HepG2 (cell line): Measurements from ENCODE around the gene ACKR3. TPM values are rescaled to one million over a fixed set of nuclear protein-coding genes. Genes with fewer than 3 reads are reported as not detected.

Experiments used
- ATAC-seq: fragments of 200-7000 bp; cut with Tn5 transposase; 3 replicates; pipeline ENCODE4 v1.9.1; 2020; ENCODE audit warnings: mild to moderate bottlenecking, moderate library complexity
- BruUV-seq: library from RNA; stranded (reverse); fragments of 400-500 nt; replicated peaks from 2 replicates; lab custom pipeline; 2021; lab: Mats Ljungman, UMichigan
- CTCF ChIA-PET: fragments of 300-600 bp; formaldehyde crosslinking; extraction: SDS; loops from one replicate; lab custom pipeline; 2021; ENCODE audit warnings: low total read pairs, inconsistent platforms, low intra/inter-chr PET ratio; lab: Yijun Ruan, JAX
- POLR2A ChIA-PET: fragments of 350-600 bp; sonication (Branson Sonifier 250); formaldehyde crosslinking; loops from one replicate; lab custom pipeline; 2020; ENCODE audit warnings: antibody characterized with exemption, inconsistent platforms; lab: Yijun Ruan, JAX
- DNase-seq: peaks from one replicate; pipeline ENCODE4 v3.0.0-alpha.2; 2015; ENCODE audit warnings: low spot score
- FAIRE-seq: peaks from 3 replicates; lab custom pipeline; 2011; peaks lifted over from hg19 to GRCh38; lab: Jason Lieb, UNC
- H2AFZ ChIP-seq: one replicate; pipeline ENCODE4 v1.6.1; 2011; ENCODE audit warnings: low read length, inconsistent platforms
- H3K27ac ChIP-seq: fragments of 300-600 bp; 3 replicates; pipeline ENCODE4 v1.8.0; 2011; ENCODE audit warnings: mixed run types, mild to moderate bottlenecking, mixed read lengths, low read length, inconsistent platforms; ENCODE audit not compliant: insufficient read depth; ENCODE audit errors: extremely low read length
- H3K27me3 ChIP-seq, 2 experiments: fragments of 200-600 bp in 1 of 2; 2 replicates in 1 of 2; 3 replicates in 1 of 2; pipeline versions ENCODE4 v1.6.0 to v1.8.0; 2011; ENCODE audit warnings: low read length in 2 of 2, mild to moderate bottlenecking in 2 of 2, moderate library complexity in 2 of 2, inconsistent platforms in 1 of 2; ENCODE audit not compliant: insufficient read depth in 2 of 2, control insufficient read depth in 1 of 2
- H3K36me3 ChIP-seq, 2 experiments: fragments of 200-600 bp in 1 of 2; replicated peaks in 1 of 2; 2 replicates in 1 of 2; 3 replicates in 1 of 2; pipeline versions ENCODE4 v1.5.1 to v1.8.0; 2011; ENCODE audit warnings: low read length in 2 of 2, inconsistent platforms in 1 of 2; ENCODE audit not compliant: insufficient read depth in 2 of 2, control insufficient read depth in 1 of 2
- H3K4me1 ChIP-seq: 2 replicates; pipeline ENCODE4 v1.5.1; 2012; ENCODE audit warnings: low read length, inconsistent platforms; ENCODE audit not compliant: insufficient read depth
- H3K4me2 ChIP-seq: 2 replicates; pipeline ENCODE4 v1.6.0; 2011; ENCODE audit warnings: low read depth, low read length, inconsistent platforms
- H3K4me3 ChIP-seq, 3 experiments: fragments of 200-600 bp in 1 of 3; sonication (generic), shearing (Covaris generic) in 1 of 3; replicated peaks in 1 of 3; 2 replicates each; pipeline ENCODE4 v1.5.1; 2011 to 2016; ENCODE audit warnings: low read length in 3 of 3, inconsistent platforms in 2 of 3, low read depth in 2 of 3, mild to moderate bottlenecking in 2 of 3, control low read depth in 1 of 3, mixed read lengths in 1 of 3; ENCODE audit not compliant: insufficient read depth in 1 of 3
- H3K79me2 ChIP-seq: one replicate; pipeline ENCODE4 v1.6.1; 2011; ENCODE audit warnings: low read length, inconsistent platforms; ENCODE audit not compliant: insufficient read depth
- H3K9ac ChIP-seq: 2 replicates; pipeline ENCODE4 v1.6.0; 2011; ENCODE audit warnings: mild to moderate bottlenecking, low read depth, low read length, inconsistent platforms; ENCODE audit not compliant: insufficient read depth
- H3K9me3 ChIP-seq: 2 replicates; pipeline ENCODE4 v1.5.1; 2012; ENCODE audit warnings: mild to moderate bottlenecking, low read length
- H4K20me1 ChIP-seq: 2 replicates; pipeline ENCODE4 v1.6.0; 2011; ENCODE audit warnings: inconsistent platforms, mild to moderate bottlenecking, low read length, moderate library complexity; ENCODE audit not compliant: insufficient read depth
- GPN1 ChIP-seq: sonication (generic); formaldehyde crosslinking; IDR thresholded peaks from 2 replicates; pipeline ENCODE4 v1.5.1; 2020; ENCODE audit warnings: missing genetic modification reagents, borderline replicate concordance
- GTF2F1 ChIP-seq: fragments of 150-350 bp; IDR thresholded peaks from 2 replicates; pipeline ENCODE4 v1.6.1; 2014; ENCODE audit warnings: low read length
- HIC2 ChIP-seq: sonication (generic); formaldehyde crosslinking; IDR thresholded peaks from 2 replicates; pipeline ENCODE4 v1.9.0; 2022; ENCODE audit warnings: low read depth, missing genetic modification reagents
- LBX2 ChIP-seq: sonication (generic); formaldehyde crosslinking; IDR thresholded peaks from 2 replicates; pipeline ENCODE4 v1.5.0; 2020; ENCODE audit warnings: missing genetic modification reagents, mild to moderate bottlenecking, borderline replicate concordance
- MED1 ChIP-seq: sonication (generic); formaldehyde crosslinking; IDR thresholded peaks from 2 replicates; pipeline ENCODE4 v1.4.0; 2020; ENCODE audit warnings: missing genetic modification reagents
- NFIC ChIP-seq: IDR thresholded peaks from 2 replicates; pipeline ENCODE4 v1.6.1; 2012; ENCODE audit warnings: mild to moderate bottlenecking, low read length, inconsistent platforms
- POLR2A ChIP-seq, 2 experiments: IDR thresholded peaks; 2 replicates each; pipeline ENCODE4 v1.6.1; 2011; ENCODE audit warnings: low read depth in 2 of 2, low read length in 2 of 2, mild to moderate bottlenecking in 1 of 2, moderate library complexity in 1 of 2; ENCODE audit not compliant: insufficient read depth in 1 of 2
- RARA ChIP-seq: IDR thresholded peaks from 2 replicates; pipeline ENCODE4 v1.6.1; 2016; ENCODE audit warnings: missing genetic modification reagents, missing compliant biosample characterization
- RFX3 ChIP-seq: IDR thresholded peaks from 2 replicates; pipeline ENCODE4 v1.6.1; 2016; ENCODE audit warnings: missing biosample characterization, missing genetic modification reagents
- RNF219 ChIP-seq: sonication (generic); formaldehyde crosslinking; IDR thresholded peaks from 2 replicates; pipeline ENCODE4 v1.5.0; 2020; ENCODE audit warnings: mild to moderate bottlenecking, missing genetic modification reagents
- SP2 ChIP-seq: sonication (generic); formaldehyde crosslinking; IDR thresholded peaks from 2 replicates; pipeline ENCODE4 v1.5.1; 2020; ENCODE audit warnings: mild to moderate bottlenecking, missing genetic modification reagents
- SYNCRIP ChIP-seq: fragments of 200-400 bp; formaldehyde crosslinking; IDR thresholded peaks from 2 replicates; pipeline ENCODE4 v1.6.1; 2018; ENCODE audit warnings: mild to moderate bottlenecking, low read depth, low read length; ENCODE audit not compliant: insufficient read depth
- ZFP90 ChIP-seq: sonication (generic); formaldehyde crosslinking; IDR thresholded peaks from 2 replicates; pipeline ENCODE4 v1.8.0; 2022; ENCODE audit warnings: missing genetic modification reagents, mild to moderate bottlenecking, inconsistent platforms, borderline replicate concordance
- ZNF263 ChIP-seq: sonication (generic); formaldehyde crosslinking; IDR thresholded peaks from 2 replicates; pipeline ENCODE4 v1.4.0; 2020; ENCODE audit warnings: missing genetic modification reagents
- ZNF333 ChIP-seq: sonication (generic); formaldehyde crosslinking; IDR thresholded peaks from 2 replicates; pipeline ENCODE4 v1.4.0; 2020; ENCODE audit warnings: mild to moderate bottlenecking, missing genetic modification reagents, borderline replicate concordance
- ZNF354B ChIP-seq: sonication (generic); formaldehyde crosslinking; IDR thresholded peaks from 2 replicates; pipeline ENCODE4 v1.8.0; 2022; ENCODE audit warnings: mild to moderate bottlenecking, missing genetic modification reagents
- ZNF484 ChIP-seq: sonication (generic); formaldehyde crosslinking; IDR thresholded peaks from 2 replicates; pipeline ENCODE4 v1.5.1; 2020; ENCODE audit warnings: mild to moderate bottlenecking, low read depth, missing genetic modification reagents, borderline replicate concordance
- WGBS: methylation state at CpG from one replicate; pipeline ENCODE4 v1.1.6; 2017; ENCODE audit warnings: low lambda C conversion rate; 5-methylcytosine and 5-hydroxymethylcytosine counted together
- in situ Hi-C: cut with HindIII; loops from 2 replicates; pipeline ENCODE4 v1.10.0; 2017; ENCODE audit warnings: low pct_unique_long_range_greater_than_20kb; ENCODE audit not compliant: extremely low pct_ligation_motif_present
- intact Hi-C: fragments of 100-400 bp; cut with micrococcal nuclease; formaldehyde crosslinking; loops from one replicate; pipeline ENCODE4 v1.10.0; 2022; ENCODE audit not compliant: unreplicated experiment
- polyA plus RNA-seq, 8 experiments: library from polyadenylated mRNA; depleted of rRNA in 3 of 8; stranded (reverse) in 7 of 8; unstranded in 1 of 8; fragments of >200 nt; fragmentation: Illumina TruSeq in 4 of 8; extraction: Trizol in 4 of 8; gene quantifications; 2 replicates each; pipeline versions ENCODE4 v1.2.1 to v1.2.3, GENCODE V29; 2011 to 2016; ENCODE audit warnings: low read depth in 4 of 8, missing spikeins in 1 of 8, mixed read lengths in 1 of 8; ENCODE audit not compliant: insufficient read depth in 1 of 8
- total RNA-seq, 5 experiments: library from RNA; depleted of rRNA; stranded (reverse); fragments of >200 nt; fragmentation: Illumina TruSeq; extraction: Trizol; gene quantifications; 2 replicates each; pipeline ENCODE4 v1.2.3, GENCODE V29; 2016; ENCODE audit warnings: low read depth in 1 of 5

The ACKR3 gene
- total and polyA plus RNA-seq, 2 of the 13 experiments (the other 11 are each of a cell fraction or from before 2014, with no cell fraction given), result not detected

GRCh38 chr2:236600158-236600557 is 30.5 kb downstream of the ACKR3 start:
- no peaks in the 10 kb centered on the region for H3K79me2 ChIP-seq
- H3K36me3 ChIP-seq, result no peaks in the 10 kb centered on the region
- no peaks in the 10 kb centered on the region for H3K9me3 ChIP-seq
- H3K4me3 ChIP-seq, result no peak overlapping the region
- TF ChIP-seq POLR2A (IDR thresholded peaks at IDR 0.05; ENCODE audit: insufficient read depth in 1 of 2, low read depth in 2 of 2, low read length in 2 of 2), result no peak
- no peak for TF ChIP-seq ZNF263
- no peak for TF ChIP-seq SYNCRIP
- no peak for TF ChIP-seq RNF219 (CRISPR knock-in tag)
- TF ChIP-seq ZFP90 (CRISPR knock-in tag), result no peak
- H3K4me1 ChIP-seq, result no peaks in the 10 kb centered on the region
- POLR2A ChIA-PET, result no interaction called here
- CTCF ChIA-PET, result no interaction called here
- H3K27me3 ChIP-seq, result peaks cover 5 to 19% of the 10 kb centered on the region in 2 experiments; a peak in 4 of 5 replicates
- FAIRE-seq (no peak), ATAC-seq (no peak), DNase-seq (no peak)
- no peak overlapping the region for H3K4me2 ChIP-seq
- no peak overlapping the region for H3K9ac ChIP-seq
- H3K27ac ChIP-seq, result no peak overlapping the region
- H4K20me1 ChIP-seq, result no peaks in the 10 kb centered on the region
- in situ Hi-C loops, result no loop called here
- 28% methylated on average over 7 of the region's 7 CpGs for WGBS
- H2AFZ ChIP-seq, result no peak overlapping the region
- no TSS peak for BruUV-seq
- intact Hi-C loops, result no loop called here

- Histone ChIP-seq H3K79me2 (no peaks in the 10 kb centered on the region), H4K20me1 (no peaks in the 10 kb centered on the region), H2AFZ (no peak overlapping the region), H3K9ac (no peak overlapping the region), H3K4me2 (no peak overlapping the region), H3K9me3 (no peaks in the 10 kb centered on the region), H3K4me3 (no peak overlapping the region), H3K36me3 (no peaks in the 10 kb centered on the region), H3K4me1 (no peaks in the 10 kb centered on the region), H3K27ac (no peak overlapping the region), H3K27me3 (peaks cover 5 to 21% of the 10 kb centered on the region in 2 experiments; a peak in 4 of 5 replicates)
- in situ Hi-C loops, result no loop called here
- POLR2A ChIA-PET, result no interaction called here
- FAIRE-seq, result no peak
- intact Hi-C loops, result no loop called here
- WGBS, result 34% methylated on average over 9 of the region's 9 CpGs
- ATAC-seq, result no peak
- DNase-seq, result no peak
- TF ChIP-seq GTF2F1, result no peak
- TF ChIP-seq ZNF484 (CRISPR knock-in tag), result no peak
- no peak for TF ChIP-seq MED1 (CRISPR knock-in tag)
- TF ChIP-seq RFX3 (CRISPR knock-in tag), result no peak
- TF ChIP-seq SP2 (CRISPR knock-in tag), result no peak
- no peak for TF ChIP-seq LBX2 (CRISPR knock-in tag)
- TF ChIP-seq ZNF333 (CRISPR knock-in tag), result no peak
- no peak for TF ChIP-seq RARA (CRISPR knock-in tag)
- TF ChIP-seq ZNF354B, result no peak
- TF ChIP-seq HIC2 (CRISPR knock-in tag), result no peak
- no peak for TF ChIP-seq NFIC
- TF ChIP-seq GPN1, result no peak
- CTCF ChIA-PET, result no interaction called here
- no TSS peak for BruUV-seq
Observed at GRCh38 chr2:236600892-236601291, 31.3 kb downstream of the ACKR3 start.
